Smooth muscle cell (in vitro differentiated cells): ENCODE measurements around the gene STIP1. TPM values are rescaled to one million over a fixed set of nuclear protein-coding genes. Genes with fewer than 3 reads are reported as not detected.

Experiments used
- DNase-seq: peaks from one replicate; lab custom pipeline; 2025; ENCODE audit not compliant: unreplicated experiment; lab: John Stamatoyannopoulos, UW
- H2AFZ ChIP-seq: fragments of 200-600 bp; sonication (generic); 2 replicates; pipeline ENCODE4 v1.6.0; 2016; ENCODE audit warnings: antibody characterized with exemption, low read depth, mild to moderate bottlenecking
- H3F3A ChIP-seq: fragments of 200-600 bp; sonication (generic); 2 replicates; pipeline ENCODE4 v1.6.0; 2017; ENCODE audit warnings: antibody characterized with exemption, low read depth
- H3K27ac ChIP-seq: fragments of 200-600 bp; sonication (generic); 2 replicates; pipeline ENCODE4 v1.5.1; 2016; ENCODE audit warnings: low read depth, mild to moderate bottlenecking
- H3K27me3 ChIP-seq: fragments of 200-600 bp; sonication (generic); 2 replicates; pipeline ENCODE4 v1.6.1; 2016; ENCODE audit warnings: low read depth, mild to moderate bottlenecking
- H3K36me3 ChIP-seq: fragments of 200-600 bp; sonication (generic); 2 replicates; pipeline ENCODE4 v1.5.1; 2016; ENCODE audit warnings: low read depth
- H3K4me1 ChIP-seq: fragments of 200-600 bp; sonication (generic); 2 replicates; pipeline ENCODE4 v1.5.1; 2016; ENCODE audit warnings: low read depth
- H3K4me2 ChIP-seq: fragments of 200-600 bp; sonication (generic); 2 replicates; pipeline ENCODE4 v1.6.0; 2016; ENCODE audit warnings: mild to moderate bottlenecking
- H3K4me3 ChIP-seq: fragments of 200-600 bp; sonication (generic); 2 replicates; pipeline ENCODE4 v1.5.1; 2016; ENCODE audit warnings: mild to moderate bottlenecking
- H3K79me2 ChIP-seq: fragments of 200-600 bp; sonication (generic); 2 replicates; pipeline ENCODE4 v1.6.0; 2016; ENCODE audit warnings: low read depth, mild to moderate bottlenecking
- H3K9ac ChIP-seq: fragments of 200-600 bp; sonication (generic); 2 replicates; pipeline ENCODE4 v1.6.0; 2016; ENCODE audit warnings: low read depth
- H3K9me3 ChIP-seq: fragments of 200-600 bp; sonication (generic); replicated peaks from 2 replicates; pipeline ENCODE4 v1.5.1; 2016; ENCODE audit warnings: low read depth
- H4K20me1 ChIP-seq: fragments of 200-600 bp; sonication (generic); 2 replicates; pipeline ENCODE4 v1.6.0; 2016; ENCODE audit warnings: low read depth
- WGBS: methylation state at CpG from one replicate; pipeline ENCODE4 v1.1.7; 2016; ENCODE audit warnings: low lambda C conversion rate; 5-methylcytosine and 5-hydroxymethylcytosine counted together
- polyA plus RNA-seq: library from polyadenylated mRNA; unstranded; fragments of >200 nt; fragmentation: Nextera tagmentation; extraction: Ambion mirVana; gene quantifications from 2 replicates; pipeline ENCODE4 v1.2.1, GENCODE V29; 2016
- total RNA-seq: library from RNA; depleted of rRNA; stranded (reverse); fragments of >200 nt; gene quantifications from 2 replicates; pipeline ENCODE4 v1.2.3, GENCODE V29; 2014
- TF ChIP-seq, protein P1 (sequence below): fragments of 200-600 bp; sonication (generic); IDR thresholded peaks from 2 replicates; pipeline ENCODE4 v1.5.1; 2017; ENCODE audit warnings: borderline replicate concordance, mild to moderate bottlenecking, antibody characterized with exemption; ENCODE audit not compliant: insufficient read depth, poor library complexity, severe bottlenecking

The STIP1 gene
- total and polyA plus RNA-seq, 2 experiments from 2014 or later: 114 to 117 TPM

DNA sequence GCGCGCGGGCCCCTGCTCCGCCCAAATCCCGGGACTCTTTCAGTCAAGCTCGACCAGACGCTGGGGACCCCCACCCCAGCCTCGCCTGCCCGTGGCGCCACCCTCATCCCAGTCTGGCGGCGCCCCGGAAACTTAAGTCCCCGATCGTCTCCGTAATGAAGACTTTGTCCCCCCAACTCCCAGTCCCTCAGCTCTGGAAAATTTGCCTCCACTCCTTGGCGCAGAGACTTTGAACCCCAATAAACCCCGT, 65.7 kb downstream of the STIP1 start:
- H3K36me3 ChIP-seq: no peaks in the 10 kb centered on the region
- no peaks in the 10 kb centered on the region for H3K9me3 ChIP-seq
- H3K4me3 ChIP-seq: peak overlapping the region; percentile 92
- H3K9ac ChIP-seq: peak overlapping the region; percentile 75
- H3K27ac ChIP-seq: no peak overlapping the region
- TF ChIP-seq, protein P1, sequence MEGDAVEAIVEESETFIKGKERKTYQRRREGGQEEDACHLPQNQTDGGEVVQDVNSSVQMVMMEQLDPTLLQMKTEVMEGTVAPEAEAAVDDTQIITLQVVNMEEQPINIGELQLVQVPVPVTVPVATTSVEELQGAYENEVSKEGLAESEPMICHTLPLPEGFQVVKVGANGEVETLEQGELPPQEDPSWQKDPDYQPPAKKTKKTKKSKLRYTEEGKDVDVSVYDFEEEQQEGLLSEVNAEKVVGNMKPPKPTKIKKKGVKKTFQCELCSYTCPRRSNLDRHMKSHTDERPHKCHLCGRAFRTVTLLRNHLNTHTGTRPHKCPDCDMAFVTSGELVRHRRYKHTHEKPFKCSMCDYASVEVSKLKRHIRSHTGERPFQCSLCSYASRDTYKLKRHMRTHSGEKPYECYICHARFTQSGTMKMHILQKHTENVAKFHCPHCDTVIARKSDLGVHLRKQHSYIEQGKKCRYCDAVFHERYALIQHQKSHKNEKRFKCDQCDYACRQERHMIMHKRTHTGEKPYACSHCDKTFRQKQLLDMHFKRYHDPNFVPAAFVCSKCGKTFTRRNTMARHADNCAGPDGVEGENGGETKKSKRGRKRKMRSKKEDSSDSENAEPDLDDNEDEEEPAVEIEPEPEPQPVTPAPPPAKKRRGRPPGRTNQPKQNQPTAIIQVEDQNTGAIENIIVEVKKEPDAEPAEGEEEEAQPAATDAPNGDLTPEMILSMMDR: no peak
- H2AFZ ChIP-seq: peak overlapping the region; percentile 66
- no peak for DNase-seq
- H4K20me1 ChIP-seq: peaks cover 29% of the 10 kb centered on the region
- H3K27me3 ChIP-seq: no peaks in the 10 kb centered on the region
- peaks cover 19% of the 10 kb centered on the region for H3K4me1 ChIP-seq
- WGBS: 3% methylated on average over 6 of the region's 18 CpGs
- peaks cover 8% of the 10 kb centered on the region for H3K79me2 ChIP-seq
- H3F3A ChIP-seq: no peaks in the 10 kb centered on the region
- peak overlapping the region; percentile 100 for H3K4me2 ChIP-seq

DNA sequence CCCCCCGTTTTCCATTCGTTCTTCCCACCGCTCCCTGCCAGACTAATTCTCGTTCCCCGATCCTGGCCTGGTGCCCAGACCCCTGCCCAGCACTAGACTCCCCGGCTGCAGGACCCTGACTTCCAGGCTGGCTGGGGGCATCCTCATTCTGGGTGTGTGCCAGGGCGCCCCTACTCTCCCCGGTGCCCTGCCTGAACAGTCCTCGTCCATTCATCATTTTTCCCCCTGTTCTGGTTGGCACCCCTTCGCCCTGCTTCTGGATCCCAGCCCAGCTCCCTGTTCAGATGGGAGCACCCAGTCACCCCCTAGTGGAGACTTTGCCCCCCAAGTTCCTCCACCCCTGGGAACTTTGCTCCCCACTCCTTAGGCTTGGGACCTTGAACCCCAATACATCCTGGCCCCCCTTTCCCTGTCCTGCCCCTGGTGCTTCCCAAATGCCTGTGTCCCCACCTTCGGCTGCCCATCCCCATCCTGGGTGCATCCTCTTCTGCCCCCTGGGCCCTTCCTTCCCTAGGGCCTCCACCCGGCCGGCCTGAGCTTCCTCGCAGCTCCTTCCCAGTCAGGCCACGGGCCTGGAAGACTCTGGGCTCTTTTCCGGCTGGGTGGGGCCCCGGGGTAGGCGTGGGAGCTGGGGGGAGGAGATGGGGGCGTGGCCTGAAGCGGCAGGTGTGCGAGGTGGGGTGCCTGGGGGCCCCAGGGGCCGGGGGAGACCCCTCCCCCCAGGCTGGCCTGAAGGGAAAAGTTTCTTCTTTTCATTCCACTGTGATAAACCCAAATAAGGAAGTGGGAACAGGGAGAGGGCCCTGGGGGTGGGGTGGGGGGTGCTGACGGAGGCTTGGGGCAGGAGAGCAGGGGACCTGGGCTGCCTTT, 66.3 kb downstream of the STIP1 start:
- H3K36me3 ChIP-seq: no peaks in the 10 kb centered on the region
- H3K27me3 ChIP-seq: no peaks in the 10 kb centered on the region
- H3K79me2 ChIP-seq: peaks cover 8% of the 10 kb centered on the region
- no peaks in the 10 kb centered on the region for H3K9me3 ChIP-seq
- peak overlapping the region; percentile 100 for H3K4me2 ChIP-seq
- TF ChIP-seq, protein P1: peak; percentile 33
- WGBS: 3% methylated on average over 21 of the region's 23 CpGs
- peak overlapping the region; percentile 92 for H3K4me3 ChIP-seq
- peak overlapping the region; percentile 66 for H2AFZ ChIP-seq
- no peak for DNase-seq
- H3K4me1 ChIP-seq: peaks cover 19% of the 10 kb centered on the region
- peaks cover 30% of the 10 kb centered on the region for H4K20me1 ChIP-seq
- H3F3A ChIP-seq: no peaks in the 10 kb centered on the region
- no peak overlapping the region for H3K27ac ChIP-seq
- peak overlapping the region; percentile 75 for H3K9ac ChIP-seq

DNA sequence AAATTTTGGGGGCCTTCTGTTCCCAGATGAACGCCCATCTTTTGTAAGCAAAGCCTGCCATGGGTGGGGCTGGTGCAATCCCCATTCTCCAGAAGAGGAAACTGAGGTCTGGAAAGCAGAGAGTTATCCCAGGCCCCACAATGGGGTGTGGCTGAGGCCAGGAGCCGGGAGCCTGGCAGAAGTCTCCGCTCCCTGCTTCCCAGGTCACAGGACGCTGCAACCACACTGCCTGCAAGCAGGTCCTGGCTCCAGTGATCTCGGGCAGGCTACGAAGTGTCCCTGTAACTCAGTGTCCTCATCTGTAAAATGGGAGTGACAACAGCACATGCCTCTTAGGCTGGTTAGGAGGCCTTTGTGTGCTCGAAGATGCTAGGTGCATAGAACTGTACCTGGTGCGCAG, 67.1 kb downstream of the STIP1 start:
- H4K20me1 ChIP-seq: peaks cover 30% of the 10 kb centered on the region
- H3K9me3 ChIP-seq: no peaks in the 10 kb centered on the region
- H3K4me2 ChIP-seq: peak overlapping the region; percentile 100
- WGBS: 86% methylated on average over 8 of the region's 8 CpGs
- peaks cover 8% of the 10 kb centered on the region for H3K79me2 ChIP-seq
- DNase-seq: no peak
- H3K27ac ChIP-seq: no peak overlapping the region
- H3K36me3 ChIP-seq: no peaks in the 10 kb centered on the region
- H3K9ac ChIP-seq: no peak overlapping the region
- H3K4me3 ChIP-seq: peak overlapping the region; percentile 92
- H3F3A ChIP-seq: no peaks in the 10 kb centered on the region
- no peak overlapping the region for H2AFZ ChIP-seq
- H3K27me3 ChIP-seq: no peaks in the 10 kb centered on the region
- peaks cover 14% of the 10 kb centered on the region for H3K4me1 ChIP-seq
- TF ChIP-seq, protein P1: no peak

DNA sequence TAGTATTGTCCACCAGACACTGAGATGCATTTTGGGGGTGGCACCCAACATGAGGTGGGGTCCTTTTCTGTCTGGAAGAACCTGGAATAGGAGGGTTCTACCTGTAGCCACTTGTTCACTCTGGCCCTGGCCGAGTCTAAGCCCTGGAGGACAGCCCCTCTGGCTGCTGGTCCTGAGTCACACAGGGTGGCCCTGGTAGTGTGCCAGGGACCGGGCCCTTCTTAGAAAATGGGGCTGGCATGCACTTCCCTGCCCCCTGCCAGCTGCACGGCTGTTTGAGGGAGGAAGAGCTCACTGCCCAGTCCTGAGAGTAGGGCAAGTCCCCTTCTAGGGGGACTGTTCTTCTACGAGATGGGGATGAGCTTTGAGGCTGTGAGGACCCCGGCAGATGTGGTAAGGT, 67.5 kb downstream of the STIP1 start:
- Histone ChIP-seq H3K36me3 (no peaks in the 10 kb centered on the region), H3K4me1 (peaks cover 14% of the 10 kb centered on the region), H3K9ac (no peak overlapping the region), H3K4me3 (no peak overlapping the region), H3K4me2 (no peak overlapping the region), H3F3A (no peaks in the 10 kb centered on the region), H4K20me1 (peaks cover 30% of the 10 kb centered on the region), H3K79me2 (peaks cover 8% of the 10 kb centered on the region), H2AFZ (no peak overlapping the region), H3K9me3 (no peaks in the 10 kb centered on the region), H3K27me3 (no peaks in the 10 kb centered on the region), H3K27ac (no peak overlapping the region)
- no peak for DNase-seq
- 91% methylated on average over 5 of the region's 5 CpGs for WGBS
- TF ChIP-seq, protein P1: no peak
